Activated CD4-positive, alpha-beta memory T cell treated with anti-CD3 and anti-CD28 coated beads, Interleukin-2, amount 10 ng/mL, durations not matched to agents 7 days and 5 days (primary cell): Measurements from ENCODE around the gene ZBTB22. TPM values are rescaled to one million over a fixed set of nuclear protein-coding genes. Genes with fewer than 3 reads are reported as not detected.
"Not testable (repeated sequence)": the region's sequence is repeated elsewhere in the genome, so short reads cannot be mapped to it uniquely, and the experiment has no call there.

Source experiments
- CTCF ChIA-PET: fragments of 350-600 bp; sonication (Branson Sonifier 250); formaldehyde crosslinking; loops from one replicate; lab custom pipeline; 2021; ENCODE audit warnings: antibody characterized with exemption, inconsistent platforms; lab: Charles Lee
- POLR2A ChIA-PET: fragments of 350-600 bp; sonication (Branson Sonifier 250); formaldehyde crosslinking; loops from one replicate; lab custom pipeline; 2021; ENCODE audit warnings: antibody characterized with exemption; lab: Charles Lee
- DNase-seq: peaks from one replicate; pipeline ENCODE4 v3.0.0-alpha.2; 2020
- H3K27ac Mint-ChIP-seq: one replicate; pipeline ENCODE4 v1.8.0; 2021; ENCODE audit warnings: mild to moderate bottlenecking, mixed read lengths
- H3K27me3 Mint-ChIP-seq: one replicate; pipeline ENCODE4 v1.8.0; 2021; ENCODE audit warnings: mixed read lengths
- H3K36me3 Mint-ChIP-seq: one replicate; pipeline ENCODE4 v1.8.0; 2021; ENCODE audit warnings: low read depth, mixed read lengths
- H3K4me1 Mint-ChIP-seq: one replicate; pipeline ENCODE4 v1.8.0; 2021; ENCODE audit warnings: mixed read lengths
- H3K4me3 Mint-ChIP-seq: one replicate; pipeline ENCODE4 v1.8.0; 2021; ENCODE audit warnings: mild to moderate bottlenecking, mixed read lengths
- H3K9me3 Mint-ChIP-seq: one replicate; pipeline ENCODE4 v1.8.0; 2021; ENCODE audit warnings: mixed read lengths
- total RNA-seq, 2 experiments: library from RNA; stranded (reverse); gene quantifications; one replicate each; pipeline ENCODE4 v1.2.3, GENCODE V29; 2021

The ZBTB22 gene
- total RNA-seq, 2 experiments from 2014 or later, result 16.5 to 18.0 TPM

GRCh38 chr6:33346972-33347371 lies 29.4 kb upstream of the ZBTB22 start:
- not testable (repeated sequence) for H3K27me3 Mint-ChIP-seq, DNase-seq, H3K9me3 Mint-ChIP-seq, H3K4me3 Mint-ChIP-seq, H3K27ac Mint-ChIP-seq, H3K36me3 Mint-ChIP-seq
- ChIA-PET POLR2A (interaction anchor here (4.0 kb wide), 1 partner anchor 75 kb away, joined by 28 read pairs; the partner anchor contains the start of genes RPS18 and VPS52), CTCF (interaction anchor here (1.1 kb wide), 1 partner anchor 48 kb away, joined by 3 read pairs; no protein-coding TSS in a partner anchor)
- H3K4me1 Mint-ChIP-seq, result peaks cover 43% of the 10 kb centered on the region

DNA sequence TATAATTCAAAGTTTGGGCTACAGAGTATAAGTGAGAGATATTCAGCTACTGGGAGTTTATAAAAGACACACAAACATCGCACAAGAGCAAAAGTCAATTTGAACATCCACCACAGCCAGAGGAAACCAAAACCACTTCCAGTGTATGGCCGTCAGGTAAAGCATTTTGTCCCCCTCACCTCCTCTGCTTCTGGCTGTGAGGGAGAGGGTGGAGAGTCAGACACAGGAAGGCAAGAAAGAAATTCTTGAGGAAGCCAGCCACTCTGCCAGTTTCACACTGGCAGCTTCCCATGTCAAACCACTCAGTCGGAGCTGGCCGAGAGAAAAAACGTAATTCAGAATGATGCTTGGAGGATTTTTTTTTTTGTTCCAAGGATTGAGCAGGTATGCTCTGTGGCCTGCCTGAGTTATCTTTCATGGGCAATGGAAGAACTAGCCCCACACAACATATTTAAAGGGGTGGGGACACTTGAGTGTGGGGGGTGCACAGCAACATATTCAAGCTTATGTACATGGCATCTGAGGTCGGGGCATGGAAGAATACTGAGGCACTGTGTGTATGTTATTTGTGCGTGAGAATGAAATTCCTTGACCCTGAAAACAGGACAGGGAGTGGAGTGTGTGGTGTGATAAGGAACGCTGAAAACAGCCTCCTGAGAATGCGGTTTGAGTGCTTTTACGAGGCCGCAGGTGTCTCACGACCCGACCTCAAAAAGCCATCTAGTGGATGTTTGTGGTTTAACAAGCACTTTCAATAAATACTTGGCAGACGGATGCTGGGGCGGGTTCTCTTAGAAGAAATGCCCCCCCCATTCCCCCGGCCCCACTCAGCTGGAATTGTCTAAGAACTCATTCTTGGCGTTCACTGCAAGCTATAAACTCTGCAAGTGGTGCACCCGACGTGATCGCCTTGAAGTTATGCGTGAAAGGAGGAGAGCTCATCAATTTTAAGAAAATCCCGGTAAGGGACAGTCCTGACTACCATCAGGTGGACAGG lies 27.5 kb upstream of the ZBTB22 start:
- Mint-ChIP-seq H3K4me1 (peaks cover 46% of the 10 kb centered on the region), H3K27me3 (peaks cover 2% of the 10 kb centered on the region), H3K36me3 (no peaks in the 10 kb centered on the region), H3K27ac (peak overlapping the region; percentile 97), H3K9me3 (no peaks in the 10 kb centered on the region), H3K4me3 (peak overlapping the region; percentile 76)
- ChIA-PET POLR2A (interaction anchor here (0.6 to 4.0 kb wide), 26 partner anchors 9 to 492 kb away, joined by 3 to 46 read pairs (median 4); partner anchors contain the start of genes B3GALT4, KIFC1, RGL2 and RPS18), CTCF (interaction anchor here (0.7 to 3.0 kb wide), 19 partner anchors 9 to 499 kb away, joined by 3 to 19 read pairs (median 5); partner anchors contain the start of genes B3GALT4, RGL2, RPS18 and TAPBP)
- DNase-seq, result peak; percentile 79

DNA sequence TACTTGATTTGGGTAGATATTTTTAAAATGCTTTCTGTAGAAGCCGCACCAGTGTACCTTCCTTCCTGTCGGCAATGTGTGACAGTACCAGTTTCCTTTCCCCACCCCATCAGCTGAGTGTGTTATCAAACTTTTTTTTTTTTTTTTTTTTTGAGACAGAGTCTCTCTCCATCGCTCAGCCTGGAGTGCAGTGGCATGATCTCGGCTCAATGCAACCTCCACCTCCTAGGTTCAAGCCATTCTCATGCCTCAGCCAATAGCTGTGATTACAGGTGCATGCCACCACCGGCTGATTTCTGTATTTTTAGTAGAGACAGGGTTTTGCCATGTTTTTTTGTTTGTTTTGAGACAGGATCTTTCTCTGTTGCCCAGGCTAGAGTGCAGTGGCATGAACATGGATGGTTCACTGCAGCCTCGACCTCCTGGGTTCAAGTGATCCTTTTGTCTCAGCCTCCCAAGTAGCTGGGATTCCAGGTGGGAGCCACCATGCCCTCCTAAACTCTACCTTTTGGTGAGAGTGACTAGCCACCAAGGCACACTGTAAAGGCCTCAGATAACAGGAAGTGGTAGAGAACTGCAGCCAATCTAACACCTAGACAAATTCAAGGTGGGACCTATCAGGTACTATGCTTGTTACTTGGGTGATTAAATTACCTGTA lies 26.5 kb upstream of the ZBTB22 start:
- CTCF ChIA-PET, result interaction anchor here (0.7 to 3.0 kb wide), 16 partner anchors 8 to 498 kb away, joined by 3 to 19 read pairs (median 6); partner anchors contain the start of genes B3GALT4, RGL2, RPS18 and TAPBP
- no peaks in the 10 kb centered on the region for H3K9me3 Mint-ChIP-seq
- peak; percentile 66 for DNase-seq
- peak overlapping the region; percentile 97 for H3K27ac Mint-ChIP-seq
- H3K4me3 Mint-ChIP-seq, result peak overlapping the region; percentile 76
- H3K27me3 Mint-ChIP-seq, result peaks cover 2% of the 10 kb centered on the region
- POLR2A ChIA-PET, result interaction anchor here (0.6 to 4.0 kb wide), 25 partner anchors 8 to 1737 kb away, joined by 3 to 46 read pairs (median 4); partner anchors contain the start of genes B3GALT4, KIFC1, RGL2 and RPS18
- H3K36me3 Mint-ChIP-seq, result no peaks in the 10 kb centered on the region
- H3K4me1 Mint-ChIP-seq, result peaks cover 47% of the 10 kb centered on the region

GRCh38 chr6:33343606-33343952 lies 26.0 kb upstream of the ZBTB22 start:
- Mint-ChIP-seq H3K4me1 (peaks cover 47% of the 10 kb centered on the region), H3K4me3 (peak overlapping the region; percentile 76), H3K27ac (peak overlapping the region; percentile 97)
- H3K27me3 Mint-ChIP-seq, DNase-seq, H3K36me3 Mint-ChIP-seq, H3K9me3 Mint-ChIP-seq: not testable (repeated sequence)
- CTCF ChIA-PET, result interaction anchor here (0.7 to 3.0 kb wide), 6 partner anchors 26 to 72 kb away, joined by 3 to 19 read pairs (median 12); partner anchors contain the start of genes B3GALT4, RGL2, RPS18 and TAPBP
- POLR2A ChIA-PET, result interaction anchor here (0.6 to 4.0 kb wide), 19 partner anchors 8 to 1737 kb away, joined by 3 to 46 read pairs (median 6); partner anchors contain the start of genes B3GALT4, RGL2, RPS18 and TAP1

DNA sequence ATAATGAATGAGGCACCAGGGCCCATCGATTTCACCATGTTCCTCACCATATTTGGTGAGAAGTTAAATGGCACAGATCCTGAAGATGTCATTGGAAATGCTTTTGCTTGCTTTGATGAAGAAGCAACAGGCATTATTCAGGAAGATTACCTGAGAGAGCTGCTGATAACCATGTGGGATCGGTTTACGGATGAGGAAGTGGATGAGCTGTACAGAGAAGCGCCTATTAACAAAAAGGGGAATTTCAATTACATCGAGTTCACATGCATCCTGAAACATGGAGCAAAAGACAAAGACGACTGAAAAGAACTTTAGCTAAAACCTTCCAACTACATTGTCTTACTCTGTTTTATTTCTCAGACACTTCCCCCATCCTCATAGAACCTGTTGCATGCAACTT lies 21.6 kb upstream of the ZBTB22 start:
- CTCF ChIA-PET, result interaction anchor here (1.3 kb wide), 1 partner anchor 16 kb away, joined by 3 read pairs; no protein-coding TSS in a partner anchor
- Mint-ChIP-seq H3K27me3 (no peaks in the 10 kb centered on the region), H3K4me3 (no peak overlapping the region), H3K36me3 (no peaks in the 10 kb centered on the region), H3K4me1 (peaks cover 21% of the 10 kb centered on the region), H3K27ac (no peak overlapping the region), H3K9me3 (no peaks in the 10 kb centered on the region)
- POLR2A ChIA-PET, result no interaction called here
- DNase-seq, result no peak

GRCh38 chr6:33336495-33336894 lies 19.0 kb upstream of the ZBTB22 start:
- Mint-ChIP-seq H3K4me3 (no peak overlapping the region), H3K27me3 (no peaks in the 10 kb centered on the region), H3K36me3 (no peaks in the 10 kb centered on the region), H3K9me3 (no peaks in the 10 kb centered on the region), H3K27ac (no peak overlapping the region), H3K4me1 (peaks cover 7% of the 10 kb centered on the region)
- CTCF ChIA-PET, result interaction anchor here (0.9 to 2.0 kb wide), 3 partner anchors 9 to 55 kb away, joined by 3 to 10 read pairs (median 3); no protein-coding TSS in a partner anchor
- no peak for DNase-seq
- POLR2A ChIA-PET, result interaction anchor here (0.7 to 2.4 kb wide), 3 partner anchors 8 to 88 kb away, joined by 3 to 12 read pairs (median 3); no protein-coding TSS in a partner anchor

GRCh38 chr6:33335916-33336315 lies 18.4 kb upstream of the ZBTB22 start:
- H3K4me1 Mint-ChIP-seq, result peaks cover 7% of the 10 kb centered on the region
- H3K9me3 Mint-ChIP-seq, result no peaks in the 10 kb centered on the region
- POLR2A ChIA-PET, result interaction anchor here (0.7 to 2.4 kb wide), 4 partner anchors 9 to 87 kb away, joined by 3 to 12 read pairs (median 4); no protein-coding TSS in a partner anchor
- no peak for DNase-seq
- no peak overlapping the region for H3K4me3 Mint-ChIP-seq
- H3K27ac Mint-ChIP-seq, result no peak overlapping the region
- no peaks in the 10 kb centered on the region for H3K36me3 Mint-ChIP-seq
- no peaks in the 10 kb centered on the region for H3K27me3 Mint-ChIP-seq
- CTCF ChIA-PET, result interaction anchor here (0.7 to 2.0 kb wide), 4 partner anchors 9 to 55 kb away, joined by 3 to 10 read pairs (median 3); no protein-coding TSS in a partner anchor

DNA sequence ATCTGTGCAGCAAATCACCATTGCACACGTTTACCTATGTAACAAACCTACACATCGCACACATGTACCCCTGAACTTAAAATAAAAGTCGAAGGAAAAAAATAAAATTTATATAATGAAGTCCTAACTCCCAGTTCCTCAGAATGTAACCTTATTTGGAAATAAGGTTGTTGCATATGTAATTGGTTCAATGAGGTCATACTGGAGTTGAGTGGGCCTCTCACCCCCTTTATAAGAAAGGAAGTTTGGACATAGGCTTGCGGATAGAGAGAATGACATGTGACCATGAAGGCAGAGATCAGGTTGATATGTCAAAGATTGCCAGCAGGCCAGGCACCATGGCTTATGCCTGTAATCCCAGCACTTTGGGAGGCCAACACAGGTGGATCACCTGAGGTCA lies 16.1 kb upstream of the ZBTB22 start:
- ChIA-PET CTCF (no interaction called here), POLR2A (interaction anchor here (1.1 kb wide), 1 partner anchor 10 kb away, joined by 4 read pairs; no protein-coding TSS in a partner anchor)
- no peak for DNase-seq
- no peaks in the 10 kb centered on the region for H3K36me3 Mint-ChIP-seq
- no peak overlapping the region for H3K4me3 Mint-ChIP-seq
- H3K9me3 Mint-ChIP-seq, result no peaks in the 10 kb centered on the region
- peaks cover 3% of the 10 kb centered on the region for H3K4me1 Mint-ChIP-seq
- no peaks in the 10 kb centered on the region for H3K27me3 Mint-ChIP-seq
- H3K27ac Mint-ChIP-seq, result no peak overlapping the region

DNA sequence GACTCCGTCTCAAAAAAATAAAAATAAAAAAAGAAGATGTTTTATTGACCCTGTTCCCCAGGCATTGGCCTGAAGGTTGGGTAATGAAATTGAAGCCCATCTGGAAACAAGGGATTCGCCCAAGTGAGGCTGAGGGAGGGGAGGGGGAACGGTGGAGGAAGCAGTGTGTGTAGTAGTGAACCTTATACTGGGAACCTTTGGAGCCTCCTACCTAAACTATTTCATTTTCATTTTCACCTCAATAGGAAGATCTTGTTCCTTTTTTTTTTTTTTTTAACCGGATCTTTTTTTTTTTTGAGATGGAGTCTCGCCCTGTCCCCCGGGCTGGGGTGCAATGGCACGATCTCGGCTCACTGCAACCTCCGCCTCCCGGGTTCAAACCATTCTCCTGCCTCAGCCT lies 13.2 kb upstream of the ZBTB22 start:
- Mint-ChIP-seq H3K4me3 (no peak overlapping the region), H3K9me3 (no peaks in the 10 kb centered on the region), H3K27me3 (no peaks in the 10 kb centered on the region), H3K4me1 (peaks cover 3% of the 10 kb centered on the region), H3K27ac (no peak overlapping the region), H3K36me3 (no peaks in the 10 kb centered on the region)
- ChIA-PET POLR2A (interaction anchor here (1.0 kb wide), 1 partner anchor 14 kb away, joined by 4 read pairs; no protein-coding TSS in a partner anchor), CTCF (no interaction called here)
- no peak for DNase-seq

DNA sequence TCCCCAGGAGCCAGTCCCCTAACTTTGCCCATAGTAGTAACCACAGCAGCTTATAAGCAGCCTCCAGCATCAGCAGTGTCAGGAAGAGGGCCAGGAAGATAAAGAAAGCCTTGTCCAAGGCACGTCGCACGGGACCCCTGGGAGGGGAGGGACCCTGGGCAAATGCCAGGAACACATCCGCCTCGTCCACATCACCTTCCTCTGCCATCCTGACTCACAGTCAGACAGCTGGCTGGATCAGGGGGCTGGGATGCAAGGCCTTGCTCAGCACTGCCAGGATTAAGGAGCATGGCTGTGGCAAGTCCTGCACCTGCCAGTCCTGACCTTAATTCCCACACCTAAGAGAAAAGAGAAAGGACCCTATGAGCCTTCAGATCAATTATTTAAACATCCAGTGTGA lies 11.5 kb upstream of the ZBTB22 start:
- no peaks in the 10 kb centered on the region for H3K36me3 Mint-ChIP-seq
- H3K27me3 Mint-ChIP-seq, result no peaks in the 10 kb centered on the region
- no peak overlapping the region for H3K27ac Mint-ChIP-seq
- CTCF ChIA-PET, result interaction anchor here (1.1 kb wide), 1 partner anchor 15 kb away, joined by 3 read pairs; no protein-coding TSS in a partner anchor
- peaks cover 4% of the 10 kb centered on the region for H3K4me1 Mint-ChIP-seq
- H3K9me3 Mint-ChIP-seq, result no peaks in the 10 kb centered on the region
- DNase-seq, result no peak
- POLR2A ChIA-PET, result no interaction called here
- H3K4me3 Mint-ChIP-seq, result no peak overlapping the region

GRCh38 chr6:33324125-33324524 lies 6.6 kb upstream of the ZBTB22 start:
- Mint-ChIP-seq H3K4me1 (peaks cover 44% of the 10 kb centered on the region), H3K36me3 (peaks cover 38% of the 10 kb centered on the region)
- POLR2A ChIA-PET, result interaction anchor here (1.0 to 1.3 kb wide), 4 partner anchors 33 to 177 kb away, joined by 3 to 7 read pairs (median 3); no protein-coding TSS in a partner anchor

GRCh38 chr6:33323623-33323948 lies 6.0 kb upstream of the ZBTB22 start:
- Mint-ChIP-seq H3K9me3 (no peaks in the 10 kb centered on the region), H3K27ac (peak overlapping the region; percentile 97), H3K4me3 (peak overlapping the region; percentile 96), H3K36me3 (peaks cover 43% of the 10 kb centered on the region), H3K4me1 (peaks cover 49% of the 10 kb centered on the region), H3K27me3 (no peaks in the 10 kb centered on the region)
- POLR2A ChIA-PET, result interaction anchor here (1.0 to 1.3 kb wide), 4 partner anchors 32 to 178 kb away, joined by 3 to 7 read pairs (median 3); no protein-coding TSS in a partner anchor
- CTCF ChIA-PET, result interaction anchor here (0.8 to 0.9 kb wide), 3 partner anchors 16 to 67 kb away, joined by 3 read pairs; no protein-coding TSS in a partner anchor
- DNase-seq, result no peak

More at GRCh38 chr6:33324125-33324524, 6.6 kb upstream of the ZBTB22 start:
- peak overlapping the region; percentile 97 for H3K27ac Mint-ChIP-seq
- H3K27me3 Mint-ChIP-seq, result no peaks in the 10 kb centered on the region
- DNase-seq, result no peak
- H3K9me3 Mint-ChIP-seq, result no peaks in the 10 kb centered on the region
- CTCF ChIA-PET, result interaction anchor here (0.7 to 0.9 kb wide), 3 partner anchors 24 to 67 kb away, joined by 3 read pairs; partner anchors contain the start of gene B3GALT4
- peak overlapping the region; percentile 96 for H3K4me3 Mint-ChIP-seq
